ENCODE measurements around the gene TMEM72. TPM values are rescaled to one million over a fixed set of nuclear protein-coding genes. Genes with fewer than 3 reads are reported as not detected.

The TMEM72 gene
- total and polyA plus RNA-seq, 4 donors = 0.02 to 0.33 TPM; not detected in 2

GRCh38 chr10:44907556-44907955, 3.6 kb upstream of the TMEM72 start:
- H3K36me3 ChIP-seq (ENCODE audit: control insufficient read depth in 4 of 4, insufficient read depth in 3 of 4, low read depth in 1 of 4, low read length in 3 of 4) = no peaks in the 10 kb centered on the region
- WGBS = 99% methylated on average over 7 of the region's 7 CpGs
- peaks cover 3 to 12% (median 8%) of the 10 kb centered on the region in 4 donors for H3K4me1 ChIP-seq (ENCODE audit: control insufficient read depth in 4 of 4, insufficient read depth in 4 of 4, low read length in 3 of 4)
- no peak for TF ChIP-seq TAF1 (conservative IDR thresholded peaks at IDR 0.05)
- no peak overlapping the region for H3K9ac ChIP-seq (ENCODE audit: low read depth in 1 of 2, low read length in 2 of 2)
- H3K9me3 ChIP-seq (ENCODE audit: control insufficient read depth in 4 of 4, low read length in 3 of 4) = no peaks in the 10 kb centered on the region
- no peaks in the 10 kb centered on the region for H3K27me3 ChIP-seq (ENCODE audit: control insufficient read depth in 4 of 4, insufficient read depth in 4 of 4, low read length in 3 of 4)
- no peak overlapping the region for H3K27ac ChIP-seq (ENCODE audit: low read depth in 1 of 2, low read length in 2 of 2)
- DNase-seq (ENCODE audit: low spot score) = no peak
- H3K4me3 ChIP-seq (ENCODE audit: low read depth in 1 of 3, low read length in 3 of 3) = no peak overlapping the region

- TF ChIP-seq ATF3 (IDR thresholded peaks at IDR 0.05) (no peak), JUND (IDR thresholded peaks at IDR 0.05) (no peak), HNF4A (conservative IDR thresholded peaks at IDR 0.05) (no peak), HNF4G (IDR thresholded peaks at IDR 0.05) (no peak), SP1 (IDR thresholded peaks at IDR 0.05) (no peak), GABPA (IDR thresholded peaks at IDR 0.05 in 1 of 2, conservative IDR thresholded peaks at IDR 0.05 in 1 of 2) (no peak), MAX (IDR thresholded peaks at IDR 0.05) (no peak), FOXA1 (IDR thresholded peaks at IDR 0.05) (no peak), RXRA (IDR thresholded peaks at IDR 0.05) (no peak), CTCF (IDR thresholded peaks at IDR 0.05; ENCODE audit: low read depth, low read length, missing input control) (no peak), RAD21 (IDR thresholded peaks at IDR 0.05) (no peak), EGR1 (IDR thresholded peaks at IDR 0.05; ENCODE audit: low read depth in 2 of 2) (no peak), REST (IDR thresholded peaks at IDR 0.05) (no peak)
- no peak for DNase-seq (ENCODE audit: low spot score)
- peaks cover 3 to 12% (median 8%) of the 10 kb centered on the region in 4 donors for H3K4me1 ChIP-seq (ENCODE audit: control insufficient read depth in 4 of 4, insufficient read depth in 4 of 4, low read length in 3 of 4)
- no peak overlapping the region for H3K27ac ChIP-seq (ENCODE audit: low read depth in 1 of 2, low read length in 2 of 2)
- 89% methylated on average over 10 of the region's 10 CpGs for WGBS
- H3K9ac ChIP-seq (ENCODE audit: low read depth in 1 of 2, low read length in 2 of 2) = no peak overlapping the region
- no peak overlapping the region for H3K4me3 ChIP-seq (ENCODE audit: low read depth in 1 of 3, low read length in 3 of 3)
- no peaks in the 10 kb centered on the region for H3K27me3 ChIP-seq (ENCODE audit: control insufficient read depth in 4 of 4, insufficient read depth in 4 of 4, low read length in 3 of 4)
- H3K9me3 ChIP-seq (ENCODE audit: control insufficient read depth in 4 of 4, low read length in 3 of 4) = no peaks in the 10 kb centered on the region
- H3K36me3 ChIP-seq (ENCODE audit: control insufficient read depth in 4 of 4, insufficient read depth in 3 of 4, low read depth in 1 of 4, low read length in 3 of 4) = no peaks in the 10 kb centered on the region
Measured at GRCh38 chr10:44908066-44908749, 2.9 kb upstream of the TMEM72 start.
